Smooth muscle cell (in vitro differentiated cells): ENCODE measurements around the gene FAM43A. TPM values are rescaled to one million over a fixed set of nuclear protein-coding genes. Genes with fewer than 3 reads are reported as not detected.

Source experiments
- DNase-seq: peaks from one replicate; lab custom pipeline; 2025; ENCODE audit not compliant: unreplicated experiment; lab: John Stamatoyannopoulos, UW
- H2AFZ ChIP-seq: fragments of 200-600 bp; sonication (generic); 2 replicates; pipeline ENCODE4 v1.6.0; 2016; ENCODE audit warnings: antibody characterized with exemption, low read depth, mild to moderate bottlenecking
- H3F3A ChIP-seq: fragments of 200-600 bp; sonication (generic); 2 replicates; pipeline ENCODE4 v1.6.0; 2017; ENCODE audit warnings: antibody characterized with exemption, low read depth
- H3K27ac ChIP-seq: fragments of 200-600 bp; sonication (generic); 2 replicates; pipeline ENCODE4 v1.5.1; 2016; ENCODE audit warnings: low read depth, mild to moderate bottlenecking
- H3K27me3 ChIP-seq: fragments of 200-600 bp; sonication (generic); 2 replicates; pipeline ENCODE4 v1.6.1; 2016; ENCODE audit warnings: low read depth, mild to moderate bottlenecking
- H3K36me3 ChIP-seq: fragments of 200-600 bp; sonication (generic); 2 replicates; pipeline ENCODE4 v1.5.1; 2016; ENCODE audit warnings: low read depth
- H3K4me1 ChIP-seq: fragments of 200-600 bp; sonication (generic); 2 replicates; pipeline ENCODE4 v1.5.1; 2016; ENCODE audit warnings: low read depth
- H3K4me2 ChIP-seq: fragments of 200-600 bp; sonication (generic); 2 replicates; pipeline ENCODE4 v1.6.0; 2016; ENCODE audit warnings: mild to moderate bottlenecking
- H3K4me3 ChIP-seq: fragments of 200-600 bp; sonication (generic); 2 replicates; pipeline ENCODE4 v1.5.1; 2016; ENCODE audit warnings: mild to moderate bottlenecking
- H3K79me2 ChIP-seq: fragments of 200-600 bp; sonication (generic); 2 replicates; pipeline ENCODE4 v1.6.0; 2016; ENCODE audit warnings: low read depth, mild to moderate bottlenecking
- H3K9ac ChIP-seq: fragments of 200-600 bp; sonication (generic); 2 replicates; pipeline ENCODE4 v1.6.0; 2016; ENCODE audit warnings: low read depth
- H3K9me3 ChIP-seq: fragments of 200-600 bp; sonication (generic); replicated peaks from 2 replicates; pipeline ENCODE4 v1.5.1; 2016; ENCODE audit warnings: low read depth
- H4K20me1 ChIP-seq: fragments of 200-600 bp; sonication (generic); 2 replicates; pipeline ENCODE4 v1.6.0; 2016; ENCODE audit warnings: low read depth
- CTCF ChIP-seq: fragments of 200-600 bp; sonication (generic); IDR thresholded peaks from 2 replicates; pipeline ENCODE4 v1.5.1; 2017; ENCODE audit warnings: borderline replicate concordance, mild to moderate bottlenecking, antibody characterized with exemption; ENCODE audit not compliant: insufficient read depth, poor library complexity, severe bottlenecking
- WGBS: methylation state at CpG from one replicate; pipeline ENCODE4 v1.1.7; 2016; ENCODE audit warnings: low lambda C conversion rate; 5-methylcytosine and 5-hydroxymethylcytosine counted together
- polyA plus RNA-seq: library from polyadenylated mRNA; unstranded; fragments of >200 nt; fragmentation: Nextera tagmentation; extraction: Ambion mirVana; gene quantifications from 2 replicates; pipeline ENCODE4 v1.2.1, GENCODE V29; 2016
- total RNA-seq: library from RNA; depleted of rRNA; stranded (reverse); fragments of >200 nt; gene quantifications from 2 replicates; pipeline ENCODE4 v1.2.3, GENCODE V29; 2014

FAM43A gene
- total and polyA plus RNA-seq, 2 experiments from 2014 or later = 19.0 to 73.4 TPM

GRCh38 chr3:194691481-194692283, 6.0 kb downstream of the FAM43A start:
- H2AFZ ChIP-seq = no peak overlapping the region
- H3K9ac ChIP-seq = no peak overlapping the region
- no peak for TF ChIP-seq CTCF
- H3K27me3 ChIP-seq = no peaks in the 10 kb centered on the region
- H3K4me1 ChIP-seq = peaks cover 12% of the 10 kb centered on the region
- H3K79me2 ChIP-seq = peaks cover 19% of the 10 kb centered on the region
- H3K4me3 ChIP-seq = no peak overlapping the region
- peaks cover 30% of the 10 kb centered on the region for H4K20me1 ChIP-seq
- no peak for DNase-seq
- WGBS = 86% methylated on average over 15 of the region's 15 CpGs
- H3K4me2 ChIP-seq = no peak overlapping the region
- H3K36me3 ChIP-seq = no peaks in the 10 kb centered on the region
- H3K27ac ChIP-seq = no peak overlapping the region
- no peaks in the 10 kb centered on the region for H3K9me3 ChIP-seq
- H3F3A ChIP-seq = peaks cover 14% of the 10 kb centered on the region

- Histone ChIP-seq H3K36me3 (no peaks in the 10 kb centered on the region), H3K4me3 (no peak overlapping the region), H3K27me3 (no peaks in the 10 kb centered on the region), H3F3A (no peaks in the 10 kb centered on the region), H3K4me1 (no peaks in the 10 kb centered on the region), H3K27ac (no peak overlapping the region), H3K9me3 (no peaks in the 10 kb centered on the region), H3K4me2 (no peak overlapping the region), H2AFZ (no peak overlapping the region), H3K79me2 (no peaks in the 10 kb centered on the region), H3K9ac (no peak overlapping the region), H4K20me1 (no peaks in the 10 kb centered on the region)
- DNase-seq = no peak
- no peak for TF ChIP-seq CTCF
- 91% methylated on average over 6 of the region's 6 CpGs for whole genome bisulfite sequencing
These were observed 11.0 kb downstream of the FAM43A start for GRCh38 chr3:194696702-194697101.

GRCh38 chr3:194702545-194702944, 16.9 kb downstream of the FAM43A start:
- no peak overlapping the region for H3K27ac ChIP-seq
- H3K4me1 ChIP-seq = no peaks in the 10 kb centered on the region
- H2AFZ ChIP-seq = no peak overlapping the region
- no peaks in the 10 kb centered on the region for H3F3A ChIP-seq
- no peak for TF ChIP-seq CTCF
- H3K9ac ChIP-seq = no peak overlapping the region
- no peaks in the 10 kb centered on the region for H3K9me3 ChIP-seq
- H3K4me3 ChIP-seq = no peak overlapping the region
- no peak overlapping the region for H3K4me2 ChIP-seq
- H3K36me3 ChIP-seq = no peaks in the 10 kb centered on the region
- 100% methylated on average over 9 of the region's 9 CpGs for WGBS
- no peak for DNase-seq
- H3K79me2 ChIP-seq = no peaks in the 10 kb centered on the region
- no peaks in the 10 kb centered on the region for H3K27me3 ChIP-seq
- no peaks in the 10 kb centered on the region for H4K20me1 ChIP-seq

GRCh38 chr3:194705227-194705626, 19.5 kb downstream of the FAM43A start:
- Histone ChIP-seq H3K4me3 (no peak overlapping the region), H3K4me2 (no peak overlapping the region), H3F3A (no peaks in the 10 kb centered on the region), H3K4me1 (no peaks in the 10 kb centered on the region), H2AFZ (no peak overlapping the region), H3K79me2 (no peaks in the 10 kb centered on the region), H3K9me3 (no peaks in the 10 kb centered on the region), H4K20me1 (no peaks in the 10 kb centered on the region), H3K27me3 (no peaks in the 10 kb centered on the region), H3K36me3 (no peaks in the 10 kb centered on the region), H3K9ac (no peak overlapping the region), H3K27ac (no peak overlapping the region)
- TF ChIP-seq CTCF = no peak
- WGBS = 90% methylated on average over 8 of the region's 8 CpGs
- DNase-seq = no peak
